HG02610 (cell line): ENCODE measurements around the gene ENTPD2.

Experiments
- ATAC-seq: cut with Tn5 transposase; IDR thresholded peaks from one replicate; pipeline ENCODE4 v1.9.1; 2021; ENCODE audit warnings: mild to moderate bottlenecking, moderate library complexity; ENCODE audit not compliant: unreplicated experiment

ENTPD2 gene

GRCh38 chr9:137032858-137033257, 21.0 kb downstream of the ENTPD2 start:
- no peak for ATAC-seq

- no peak for ATAC-seq
Observed at GRCh38 chr9:137031904-137032640, 21.8 kb downstream of the ENTPD2 start, which contains the start of gene FUT7. Gene FUT7, minus strand, starts transcription at chr9:137032088. Its CDS starts 97 bp downstream, at chr9:137031991.

- ATAC-seq = no peak
Observed at GRCh38 chr9:137030538-137031527, 23.0 kb downstream of the ENTPD2 start.

- no peak for ATAC-seq
Observed at GRCh38 chr9:137030006-137030405, 23.9 kb downstream of the ENTPD2 start.

- no peak for ATAC-seq
Observed at GRCh38 chr9:137029058-137029936, 24.6 kb downstream of the ENTPD2 start.

- ATAC-seq = no peak
Observed at GRCh38 chr9:137028263-137029057, 25.4 kb downstream of the ENTPD2 start.

- ATAC-seq = no peak
Observed at GRCh38 chr9:137027369-137028262, 26.2 kb downstream of the ENTPD2 start, which contains the start of gene ABCA2. Gene ABCA2, minus strand, starts transcription at chr9:137028237. Its CDS starts 97 bp downstream, at chr9:137028140.

GRCh38 chr9:137026828-137027227, 27.0 kb downstream of the ENTPD2 start:
- no peak for ATAC-seq

- no peak for ATAC-seq
Observed at GRCh38 chr9:137026384-137026783, 27.5 kb downstream of the ENTPD2 start.

- no peak for ATAC-seq
Observed at GRCh38 chr9:137025517-137025966, 28.3 kb downstream of the ENTPD2 start.

GRCh38 chr9:137023583-137023991, 30.3 kb downstream of the ENTPD2 start:
- ATAC-seq = no peak

- no peak for ATAC-seq
Observed at GRCh38 chr9:137023157-137023556, 30.7 kb downstream of the ENTPD2 start.

GRCh38 chr9:137022662-137023008, 31.2 kb downstream of the ENTPD2 start:
- no peak for ATAC-seq

GRCh38 chr9:137021979-137022661, 31.7 kb downstream of the ENTPD2 start:
- no peak for ATAC-seq

GRCh38 chr9:137021568-137021978, 32.3 kb downstream of the ENTPD2 start:
- no peak for ATAC-seq

- ATAC-seq = no peak
Observed at GRCh38 chr9:137020771-137021567, 32.9 kb downstream of the ENTPD2 start.

GRCh38 chr9:137019891-137020683, 33.8 kb downstream of the ENTPD2 start:
- ATAC-seq = no peak
